Nephron progenitor cell (in vitro differentiated cells): ENCODE measurements around the gene C2CD4D.
"Not testable (repeated sequence)": the region's sequence is repeated elsewhere in the genome, so short reads cannot be mapped to it uniquely, and the experiment has no call there.

ENCODE experiments used
- DNase-seq: peaks from one replicate; pipeline ENCODE4 v3.0.0; 2021
- H3K27ac Mint-ChIP-seq: 2 replicates; pipeline ENCODE4 v1.8.0; 2021; ENCODE audit warnings: mild to moderate bottlenecking, moderate library complexity, mixed read lengths
- H3K27me3 Mint-ChIP-seq: 2 replicates; pipeline ENCODE4 v1.8.0; 2021; ENCODE audit warnings: mild to moderate bottlenecking, low read depth, mixed read lengths; ENCODE audit not compliant: poor library complexity
- H3K36me3 Mint-ChIP-seq: 2 replicates; pipeline ENCODE4 v1.8.0; 2021; ENCODE audit warnings: low read depth, mixed read lengths
- H3K4me1 Mint-ChIP-seq: 2 replicates; pipeline ENCODE4 v1.8.0; 2021; ENCODE audit warnings: mixed read lengths
- H3K4me3 Mint-ChIP-seq: 2 replicates; pipeline ENCODE4 v1.8.0; 2021; ENCODE audit warnings: mild to moderate bottlenecking, moderate library complexity, mixed read lengths
- H3K9me3 Mint-ChIP-seq: 2 replicates; pipeline ENCODE4 v1.8.0; 2021; ENCODE audit warnings: mild to moderate bottlenecking, moderate library complexity, mixed read lengths
- CTCF ChIP-seq: fragments of 200-600 bp; sonication (generic); IDR thresholded peaks from 2 replicates; pipeline ENCODE4 v1.5.0; 2021; ENCODE audit warnings: antibody characterized with exemption

C2CD4D gene

GRCh38 chr1:151882466-151882865 lies 42.8 kb upstream of the C2CD4D start:
- Mint-ChIP-seq H3K36me3 (peaks cover 49% of the 10 kb centered on the region), H3K27ac (no peak overlapping the region), H3K27me3 (no peaks in the 10 kb centered on the region)

GRCh38 chr1:151881479-151881878 lies 41.9 kb upstream of the C2CD4D start:
- Mint-ChIP-seq H3K36me3 (peaks cover 39% of the 10 kb centered on the region), H3K27ac (no peak overlapping the region), H3K27me3 (no peaks in the 10 kb centered on the region), H3K4me1 (no peaks in the 10 kb centered on the region), H3K4me3 (no peak overlapping the region), H3K9me3 (peaks cover under 1% of the 10 kb centered on the region)
- DNase-seq = no peak
- TF ChIP-seq CTCF = no peak

More at GRCh38 chr1:151882466-151882865, 42.8 kb upstream of the C2CD4D start:
- Mint-ChIP-seq H3K9me3 (peaks cover 7% of the 10 kb centered on the region), H3K4me3 (no peak overlapping the region), H3K4me1 (no peaks in the 10 kb centered on the region)
- DNase-seq = no peak
- no peak for TF ChIP-seq CTCF

- Mint-ChIP-seq H3K27me3 (no peaks in the 10 kb centered on the region), H3K36me3 (peaks cover 29% of the 10 kb centered on the region), H3K4me3 (no peak overlapping the region), H3K4me1 (no peaks in the 10 kb centered on the region), H3K9me3 (no peaks in the 10 kb centered on the region), H3K27ac (no peak overlapping the region)
- TF ChIP-seq CTCF = no peak
- no peak for DNase-seq
These were observed 35.9 kb upstream of the C2CD4D start for GRCh38 chr1:151875419-151876097.

- H3K27me3 Mint-ChIP-seq, H3K4me3 Mint-ChIP-seq, H3K9me3 Mint-ChIP-seq, DNase-seq, H3K4me1 Mint-ChIP-seq, H3K27ac Mint-ChIP-seq: not testable (repeated sequence)
- peaks cover 16% of the 10 kb centered on the region for H3K36me3 Mint-ChIP-seq
These were observed 33.2 kb upstream of the C2CD4D start for GRCh38 chr1:151872776-151873175.

- peaks cover 16% of the 10 kb centered on the region for H3K36me3 Mint-ChIP-seq
- no peak for DNase-seq
- no peak overlapping the region for H3K4me3 Mint-ChIP-seq
- no peak overlapping the region for H3K27ac Mint-ChIP-seq
- no peak for TF ChIP-seq CTCF
- H3K4me1 Mint-ChIP-seq = no peaks in the 10 kb centered on the region
- no peaks in the 10 kb centered on the region for H3K9me3 Mint-ChIP-seq
- H3K27me3 Mint-ChIP-seq = peaks cover 3% of the 10 kb centered on the region
These were observed 31.8 kb upstream of the C2CD4D start for GRCh38 chr1:151871284-151872030.

- Mint-ChIP-seq H3K27me3 (peaks cover 7% of the 10 kb centered on the region), H3K27ac (no peak overlapping the region), H3K36me3 (peaks cover 6% of the 10 kb centered on the region), H3K4me3 (no peak overlapping the region), H3K4me1 (no peaks in the 10 kb centered on the region), H3K9me3 (no peaks in the 10 kb centered on the region)
- no peak for DNase-seq
- no peak for TF ChIP-seq CTCF
These were observed 28.9 kb upstream of the C2CD4D start for GRCh38 chr1:151868486-151868885.
